HepG2 (cell line): ENCODE data around the gene PPHLN1. TPM values are rescaled to one million over a fixed set of nuclear protein-coding genes. Genes with fewer than 3 reads are reported as not detected.

Source experiments
- HNRNPLL ChIP-seq: fragments of 200-400 bp; formaldehyde crosslinking; IDR thresholded peaks from 2 replicates; pipeline ENCODE4 v1.6.1; 2017; ENCODE audit warnings: mild to moderate bottlenecking, low read depth, low read length; ENCODE audit not compliant: poor library complexity, severe bottlenecking
- PRDM15 ChIP-seq: sonication (generic); formaldehyde crosslinking; IDR thresholded peaks from 2 replicates; pipeline ENCODE4 v1.4.0; 2020; ENCODE audit warnings: missing genetic modification reagents
- PRDM4 ChIP-seq: sonication (generic); formaldehyde crosslinking; IDR thresholded peaks from 2 replicates; pipeline ENCODE4 v1.9.0; 2021; ENCODE audit warnings: missing genetic modification reagents, borderline replicate concordance
- RERE ChIP-seq: IDR thresholded peaks from 2 replicates; pipeline ENCODE4 v1.6.1; 2016; ENCODE audit warnings: low read depth, missing genetic modification reagents, missing compliant biosample characterization
- RXRB ChIP-seq: IDR thresholded peaks from 2 replicates; pipeline ENCODE4 v1.6.1; 2016; ENCODE audit warnings: borderline replicate concordance, missing genetic modification reagents, missing compliant biosample characterization
- TBX3 ChIP-seq: fragments of 450-650 bp; IDR thresholded peaks from 2 replicates; pipeline ENCODE4 v1.6.1; 2017; ENCODE audit warnings: antibody characterized with exemption, mild to moderate bottlenecking, inconsistent platforms, borderline replicate concordance
- ZBTB49 ChIP-seq: sonication (generic); formaldehyde crosslinking; IDR thresholded peaks from 2 replicates; pipeline ENCODE4 v1.4.0; 2020; ENCODE audit warnings: missing genetic modification reagents, borderline replicate concordance
- ZFP37 ChIP-seq: sonication (generic); formaldehyde crosslinking; IDR thresholded peaks from 2 replicates; pipeline ENCODE4 v1.4.0; 2020; ENCODE audit warnings: missing genetic modification reagents, borderline replicate concordance
- ZNF333 ChIP-seq: sonication (generic); formaldehyde crosslinking; IDR thresholded peaks from 2 replicates; pipeline ENCODE4 v1.4.0; 2020; ENCODE audit warnings: mild to moderate bottlenecking, missing genetic modification reagents, borderline replicate concordance
- ZNF720 ChIP-seq: sonication (generic); formaldehyde crosslinking; IDR thresholded peaks from 2 replicates; pipeline ENCODE4 v1.4.0; 2020; ENCODE audit warnings: missing genetic modification reagents
- polyA plus RNA-seq, 8 experiments: library from polyadenylated mRNA; depleted of rRNA in 3 of 8; stranded (reverse) in 7 of 8; unstranded in 1 of 8; fragments of >200 nt; fragmentation: Illumina TruSeq in 4 of 8; extraction: Trizol in 4 of 8; gene quantifications; 2 replicates each; pipeline versions ENCODE4 v1.2.1 to v1.2.3, GENCODE V29; 2011 to 2016; ENCODE audit warnings: low read depth in 4 of 8, missing spikeins in 1 of 8, mixed read lengths in 1 of 8; ENCODE audit not compliant: insufficient read depth in 1 of 8
- total RNA-seq, 5 experiments: library from RNA; depleted of rRNA; stranded (reverse); fragments of >200 nt; fragmentation: Illumina TruSeq; extraction: Trizol; gene quantifications; 2 replicates each; pipeline ENCODE4 v1.2.3, GENCODE V29; 2016; ENCODE audit warnings: low read depth in 1 of 5
- TF ChIP-seq, protein P1 (sequence below): sonication (generic); formaldehyde crosslinking; IDR thresholded peaks from 2 replicates; pipeline ENCODE4 v1.4.0; 2020; ENCODE audit warnings: missing genetic modification reagents, borderline replicate concordance

PPHLN1 gene
- total and polyA plus RNA-seq, 2 of the 13 experiments (the other 11 are each of a cell fraction or from before 2014, with no cell fraction given), result 43.4 to 66.0 TPM

DNA sequence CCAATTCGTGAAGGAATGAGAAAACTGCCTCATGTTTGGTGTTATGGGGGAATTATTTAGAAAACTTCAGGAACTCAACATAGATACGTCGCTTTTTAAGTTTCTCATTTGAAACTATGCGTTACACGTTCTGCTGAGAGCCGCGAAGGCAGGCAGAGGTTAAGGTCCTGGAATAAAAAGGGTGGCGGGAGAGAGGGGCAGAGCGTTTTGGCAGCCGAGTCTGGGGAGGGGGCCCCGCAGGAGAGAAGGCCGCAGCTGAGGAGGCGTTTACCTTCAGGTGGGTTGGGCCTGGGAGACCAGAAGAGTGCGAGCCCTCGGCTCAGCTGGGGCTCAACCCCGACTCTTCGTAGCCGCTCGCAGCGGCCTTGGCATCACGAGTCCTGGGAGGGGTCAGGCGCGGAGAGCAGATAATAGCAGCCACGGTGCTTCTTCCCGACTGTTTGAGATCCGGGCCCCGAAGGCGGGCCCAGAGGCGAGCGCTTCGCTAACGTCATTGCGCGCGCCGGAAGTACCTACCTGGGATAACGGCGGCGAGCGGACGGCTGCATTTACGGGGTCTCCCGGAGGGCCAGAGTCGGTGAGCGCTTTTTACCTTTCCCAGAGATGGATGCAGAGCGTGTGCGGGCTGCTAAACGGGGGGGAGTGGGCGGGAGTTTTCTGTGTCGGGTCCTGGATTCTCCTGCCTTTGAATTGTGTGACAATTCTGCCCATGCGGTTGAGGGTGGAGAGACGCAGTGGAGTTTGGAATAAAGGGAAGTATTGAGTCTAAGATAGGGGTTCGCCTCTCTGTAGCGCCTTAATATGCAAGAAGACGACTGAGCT lies at the start of gene PPHLN1, which contains the start of gene ZCRB1 (continued):
- TF ChIP-seq PRDM4 (CRISPR knock-in tag), result no peak
- no peak for TF ChIP-seq ZBTB49
- TF ChIP-seq RERE, result peak; percentile 33; the same call in 1 of the 2 replicates
- no peak for TF ChIP-seq ZNF333 (CRISPR knock-in tag)
- TF ChIP-seq, protein P1, sequence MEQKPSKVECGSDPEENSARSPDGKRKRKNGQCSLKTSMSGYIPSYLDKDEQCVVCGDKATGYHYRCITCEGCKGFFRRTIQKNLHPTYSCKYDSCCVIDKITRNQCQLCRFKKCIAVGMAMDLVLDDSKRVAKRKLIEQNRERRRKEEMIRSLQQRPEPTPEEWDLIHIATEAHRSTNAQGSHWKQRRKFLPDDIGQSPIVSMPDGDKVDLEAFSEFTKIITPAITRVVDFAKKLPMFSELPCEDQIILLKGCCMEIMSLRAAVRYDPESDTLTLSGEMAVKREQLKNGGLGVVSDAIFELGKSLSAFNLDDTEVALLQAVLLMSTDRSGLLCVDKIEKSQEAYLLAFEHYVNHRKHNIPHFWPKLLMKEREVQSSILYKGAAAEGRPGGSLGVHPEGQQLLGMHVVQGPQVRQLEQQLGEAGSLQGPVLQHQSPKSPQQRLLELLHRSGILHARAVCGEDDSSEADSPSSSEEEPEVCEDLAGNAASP (CRISPR knock-in tag), result no peak
- peak; percentile 75 for TF ChIP-seq HNRNPLL
- no peak for TF ChIP-seq ZNF720 (CRISPR knock-in tag)
- no peak for TF ChIP-seq PRDM15 (CRISPR knock-in tag)
- TF ChIP-seq RXRB (CRISPR knock-in tag), result peak; percentile 44; the same call in 1 of the 2 replicates
- no peak for TF ChIP-seq TBX3
- TF ChIP-seq ZFP37 (CRISPR knock-in tag), result 0 out of 2 replicates have a peak, but pooled peaks have one; percentile 26
